Upper lobe of left lung (tissue), 4 donors: ENCODE measurements around the gene LAMA3.

Experiments
- CTCF ChIP-seq, 6 experiments: fragments of 450-650 bp in 4 of 6; fragments of 200-600 bp in 2 of 6; sonication (generic) in 2 of 6; IDR thresholded peaks; one replicate each; pipeline ENCODE4 v1.5.1; 2016 to 2019; ENCODE audit warnings: antibody characterized with exemption in 6 of 6
- POLR2A ChIP-seq, 4 donors: fragments of 450-650 bp; IDR thresholded peaks; one replicate each; pipeline ENCODE4 v1.5.1; 2016 to 2017; ENCODE audit warnings: antibody characterized with exemption in 4 of 4, mild to moderate bottlenecking in 2 of 4
- POLR2AphosphoS5 ChIP-seq, 2 donors: sonication (generic); formaldehyde crosslinking; IDR thresholded peaks; one replicate each; pipeline ENCODE4 v1.5.1; 2017; ENCODE audit warnings: antibody characterized with exemption in 2 of 2

GRCh38 chr18:23772327-23773024 is 83.2 kb downstream of the LAMA3 start:
- no peak for TF ChIP-seq CTCF (IDR thresholded peaks at IDR 0.05)
- no peak for TF ChIP-seq POLR2A (IDR thresholded peaks at IDR 0.05)
- no peak for TF ChIP-seq POLR2AphosphoS5 (IDR thresholded peaks at IDR 0.05)
